HG03103 (cell line): ENCODE data around the gene TCF25.
"Not testable (repeated sequence)": the region's sequence is repeated elsewhere in the genome, so short reads cannot be mapped to it uniquely, and the experiment has no call there.

ENCODE experiments used
- ATAC-seq: cut with Tn5 transposase; IDR thresholded peaks from one replicate; pipeline ENCODE4 v1.9.1; 2021; ENCODE audit warnings: low read depth; ENCODE audit not compliant: unreplicated experiment

The TCF25 gene

GRCh38 chr16:89902980-89903379 lies 29.6 kb downstream of the TCF25 start:
- no peak for ATAC-seq

DNA sequence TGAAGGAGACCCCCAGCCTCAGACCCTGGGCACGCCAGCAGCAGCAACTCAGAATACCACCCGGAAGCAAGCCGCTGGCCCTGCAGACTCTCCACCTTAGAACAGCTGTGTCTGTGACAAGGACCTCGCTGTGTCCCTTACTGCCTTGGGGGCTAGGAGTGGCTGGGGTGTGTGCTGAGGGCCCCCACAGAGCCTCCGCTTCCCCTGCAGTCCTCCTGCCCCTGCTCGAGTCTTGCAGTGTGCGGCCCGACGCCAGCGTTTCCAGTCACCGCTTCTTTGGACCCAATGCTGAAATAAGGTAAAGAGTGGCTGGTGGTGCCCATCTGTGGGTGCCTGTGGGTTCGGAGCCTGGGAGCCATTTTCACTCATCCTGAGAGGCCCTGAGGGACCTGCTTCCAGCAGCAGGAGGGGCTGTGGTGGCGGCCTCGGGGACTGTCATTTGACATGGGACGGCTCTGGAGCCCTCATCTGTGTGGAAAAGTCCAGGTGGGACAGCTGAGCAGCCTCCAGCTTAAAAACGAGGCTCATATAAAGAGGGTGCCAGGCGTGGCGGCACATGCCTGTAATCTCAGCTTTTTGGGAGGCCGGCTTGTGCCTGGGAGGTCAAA lies 30.6 kb downstream of the TCF25 start:
- no peak for ATAC-seq

DNA sequence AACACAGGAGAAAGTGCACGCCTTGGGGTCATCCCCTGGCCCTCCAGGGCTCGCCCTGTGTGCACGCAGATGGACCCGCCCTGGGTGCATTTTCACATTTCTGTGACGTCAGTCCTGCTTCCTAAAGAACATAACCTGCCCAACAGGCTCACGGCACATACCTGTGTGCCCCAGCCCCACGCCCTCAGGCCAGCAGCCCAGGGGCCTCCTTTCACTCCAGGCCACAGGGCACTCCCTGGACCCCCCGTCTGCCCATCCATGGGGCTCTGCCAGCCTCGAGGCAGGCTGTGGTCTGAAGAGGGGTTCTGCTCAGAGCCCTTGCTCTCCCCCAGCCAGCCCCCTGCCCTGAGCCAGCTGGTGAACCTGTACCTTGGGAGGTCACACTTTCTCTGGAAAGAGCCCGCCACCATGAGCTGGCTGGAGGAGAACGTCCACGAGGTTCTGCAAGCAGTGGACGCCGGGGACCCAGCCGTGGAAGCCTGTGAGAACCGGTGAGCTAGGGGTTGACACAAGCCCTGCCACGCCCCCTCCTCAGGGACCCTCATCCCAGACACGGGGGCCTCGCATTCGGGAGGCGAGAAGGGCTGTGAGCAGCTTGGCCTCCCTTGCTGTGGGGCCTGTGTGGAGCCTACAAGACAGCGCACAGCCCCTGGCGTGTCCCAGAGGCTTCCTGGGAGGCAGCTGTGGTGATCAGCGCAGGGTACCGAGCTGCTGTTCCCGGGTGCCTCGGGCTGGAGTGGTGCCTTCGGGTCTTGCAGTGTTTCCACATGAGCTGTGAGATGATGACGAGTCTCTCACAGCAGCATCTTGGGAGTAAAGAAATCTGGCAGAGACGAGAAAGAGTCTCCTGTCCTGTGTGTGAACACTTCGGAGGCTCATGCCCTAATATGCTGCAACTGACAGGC lies 31.5 kb downstream of the TCF25 start:
- no peak for ATAC-seq

GRCh38 chr16:89905511-89906139 lies 32.2 kb downstream of the TCF25 start:
- ATAC-seq = no peak

DNA sequence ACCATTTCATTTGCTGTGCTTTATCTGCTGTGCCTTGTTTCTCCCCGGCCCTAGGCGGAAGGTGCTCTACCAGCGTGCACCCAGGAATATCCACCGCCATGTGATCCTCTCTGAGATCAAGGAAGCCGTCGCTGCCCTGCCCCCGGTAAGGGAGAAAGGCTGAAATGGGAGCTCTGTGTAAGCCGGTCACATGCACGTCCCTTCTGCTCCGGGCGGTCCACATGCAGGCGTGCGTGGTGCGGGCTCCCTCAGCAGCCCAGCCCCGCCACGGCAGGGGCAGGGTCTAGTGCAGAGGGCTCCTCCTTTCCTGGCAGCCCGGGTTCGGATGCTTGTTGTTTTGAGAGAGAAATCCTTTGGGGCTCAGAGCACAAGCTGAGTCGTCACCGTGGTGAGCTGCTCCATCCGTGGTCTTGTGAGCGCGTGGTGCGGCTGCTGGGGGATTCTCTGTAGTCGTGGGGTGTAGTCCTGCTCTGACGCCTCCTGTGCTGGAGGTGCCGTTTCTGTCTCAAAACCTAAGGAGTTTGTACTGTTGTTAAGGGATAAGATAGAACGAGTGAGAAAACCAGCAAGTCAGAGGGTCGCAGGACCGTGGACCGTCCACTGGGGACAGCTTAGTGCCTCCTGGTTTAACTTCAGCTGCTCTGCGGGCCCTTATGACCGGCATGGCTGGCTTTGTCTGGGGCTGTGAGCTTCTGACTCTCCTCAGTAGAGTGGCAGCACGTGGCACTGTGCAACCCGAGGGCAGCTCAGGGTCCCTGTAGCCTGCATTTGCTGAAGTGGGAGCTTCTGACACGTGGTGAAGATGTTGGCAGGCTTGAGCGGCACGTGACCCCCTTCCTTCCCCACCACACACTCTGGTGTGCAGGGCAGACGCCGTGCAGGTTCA lies 33.0 kb downstream of the TCF25 start:
- ATAC-seq = no peak

- ATAC-seq = no peak
These were observed 33.8 kb downstream of the TCF25 start for GRCh38 chr16:89907055-89907814.

- ATAC-seq = no peak
These were observed 34.8 kb downstream of the TCF25 start for GRCh38 chr16:89908236-89908635.

- ATAC-seq = no peak
These were observed 36.7 kb downstream of the TCF25 start for GRCh38 chr16:89909777-89910716.

- no peak for ATAC-seq
These were observed 37.4 kb downstream of the TCF25 start for GRCh38 chr16:89910717-89911354.

GRCh38 chr16:89911375-89911774 lies 38.0 kb downstream of the TCF25 start:
- no peak for ATAC-seq

- ATAC-seq = no peak
These were observed 38.8 kb downstream of the TCF25 start for GRCh38 chr16:89912143-89912542.

GRCh38 chr16:89912627-89913026 lies 39.2 kb downstream of the TCF25 start:
- ATAC-seq = no peak

DNA sequence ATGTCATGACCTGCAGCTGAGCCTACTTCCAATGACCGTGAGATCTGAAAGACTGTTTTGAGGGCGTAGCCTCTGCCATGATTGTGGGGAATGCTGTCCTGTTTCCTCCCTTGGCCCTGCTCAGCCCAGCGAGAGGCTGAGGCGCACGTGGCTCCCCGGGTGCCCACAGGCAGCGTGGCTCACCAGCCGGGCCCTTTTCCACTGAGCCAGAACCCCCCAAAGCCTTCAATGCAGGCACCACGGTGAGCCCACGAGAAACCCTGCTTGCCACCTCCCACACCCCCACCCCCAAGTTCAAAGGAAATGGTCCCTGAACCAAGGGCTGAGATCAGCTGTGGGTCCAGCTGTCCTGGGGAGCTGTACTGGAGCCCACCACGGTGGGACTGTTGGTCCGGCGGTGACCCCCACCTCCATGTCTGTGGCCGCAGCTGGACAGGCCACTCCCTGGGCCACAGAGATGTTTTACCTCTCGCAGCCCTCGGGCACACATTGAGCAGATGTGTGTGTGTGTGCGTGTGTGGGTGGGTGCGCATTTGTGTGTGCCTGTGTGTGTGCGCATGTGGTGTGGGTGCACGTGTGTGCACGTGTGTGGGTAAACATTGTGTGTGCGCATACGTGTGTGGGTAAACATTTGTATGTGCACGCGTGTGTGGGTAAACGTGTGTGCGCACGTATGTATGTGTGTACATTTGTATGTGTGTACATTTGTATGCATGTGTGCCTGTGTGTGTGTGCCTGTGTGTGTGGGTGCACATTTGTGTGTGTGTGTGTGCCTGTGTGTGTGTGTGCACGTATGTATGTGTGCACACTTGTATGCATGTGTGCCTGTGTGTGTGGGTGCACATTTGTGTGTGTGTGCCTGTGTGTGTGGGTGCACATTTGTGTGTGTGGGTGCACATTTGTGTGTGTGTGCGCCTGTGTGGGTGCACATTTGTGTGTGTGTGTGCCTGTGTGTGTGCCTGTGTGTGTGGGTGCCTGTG lies 40.3 kb downstream of the TCF25 start:
- ATAC-seq = no peak

- ATAC-seq = not testable (repeated sequence)
These were observed 41.4 kb downstream of the TCF25 start for GRCh38 chr16:89914642-89915285.

DNA sequence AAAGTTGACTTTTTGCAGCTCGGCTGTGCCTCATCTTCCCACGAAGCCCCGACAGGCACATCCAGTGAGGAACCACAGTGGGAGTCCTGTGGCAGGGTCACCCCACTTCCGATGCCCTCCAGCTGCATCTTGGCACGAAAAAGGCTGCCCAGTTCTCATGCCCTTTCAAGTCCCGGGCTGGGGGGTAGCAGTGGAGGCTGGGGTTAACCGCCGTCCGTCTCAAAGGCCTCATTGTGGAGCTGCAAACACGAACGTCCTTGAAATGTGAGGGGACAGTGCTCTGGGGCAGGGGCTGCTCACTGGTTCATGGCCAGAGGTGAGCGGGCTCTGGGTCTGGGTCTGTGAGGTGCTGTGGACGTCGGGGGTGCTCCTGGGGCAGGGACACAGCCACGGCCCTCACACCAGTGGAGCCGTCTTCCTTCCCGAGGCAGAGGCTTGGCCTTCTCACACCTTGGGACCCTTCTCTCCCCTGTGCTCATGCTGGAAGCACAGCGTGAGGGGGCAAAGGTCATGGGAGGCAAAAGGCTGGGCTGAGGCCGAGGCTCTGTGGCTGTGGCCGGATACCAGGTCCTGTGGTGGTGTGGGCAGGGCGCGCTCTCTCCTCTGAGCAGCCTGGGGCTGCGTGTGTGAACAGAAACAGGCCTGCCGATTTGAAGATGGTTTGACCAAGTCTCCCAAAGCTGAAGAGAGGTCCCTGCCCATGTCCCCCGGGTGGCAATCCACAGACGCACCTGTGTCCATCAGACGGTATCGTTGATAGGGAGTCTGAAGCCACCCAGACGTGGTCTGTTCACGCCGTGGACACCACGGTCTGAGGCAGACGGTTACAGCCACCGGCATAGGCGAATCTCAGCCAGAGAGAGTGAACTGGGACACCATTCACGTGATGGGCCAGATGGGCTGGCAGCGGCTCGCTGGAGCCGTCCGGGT lies 42.2 kb downstream of the TCF25 start:
- no peak for ATAC-seq
